GM12801 (cell line): Measurements from ENCODE around the gene SEC16A.

ENCODE experiments used
- CTCF ChIP-seq: IDR thresholded peaks from one replicate; pipeline ENCODE4 v1.5.1; 2011; ENCODE audit warnings: control low read depth; ENCODE audit not compliant: insufficient read length; ENCODE audit errors: extremely low read depth

SEC16A gene

GRCh38 chr9:136504512-136505348, 21.9 kb upstream of the SEC16A start:
- TF ChIP-seq CTCF = no peak

GRCh38 chr9:136502940-136503550, 20.2 kb upstream of the SEC16A start:
- no peak for TF ChIP-seq CTCF

- TF ChIP-seq CTCF = no peak
Measured at GRCh38 chr9:136502196-136502595, 19.4 kb upstream of the SEC16A start.

GRCh38 chr9:136501686-136502085, 18.8 kb upstream of the SEC16A start:
- no peak for TF ChIP-seq CTCF

GRCh38 chr9:136499935-136500910, 17.4 kb upstream of the SEC16A start:
- TF ChIP-seq CTCF = no peak

- no peak for TF ChIP-seq CTCF
Measured at GRCh38 chr9:136499071-136499934, 16.5 kb upstream of the SEC16A start.
